ENCODE measurements around the gene ADNP. TPM values are rescaled to one million over a fixed set of nuclear protein-coding genes. Genes with fewer than 3 reads are reported as not detected.
A peak's percentile ranks its signal among the peaks of the same experiment; 100 is the strongest.

Gene ADNP
- total RNA-seq, 1 donor from 2014 or later: 60.2 TPM

DNA sequence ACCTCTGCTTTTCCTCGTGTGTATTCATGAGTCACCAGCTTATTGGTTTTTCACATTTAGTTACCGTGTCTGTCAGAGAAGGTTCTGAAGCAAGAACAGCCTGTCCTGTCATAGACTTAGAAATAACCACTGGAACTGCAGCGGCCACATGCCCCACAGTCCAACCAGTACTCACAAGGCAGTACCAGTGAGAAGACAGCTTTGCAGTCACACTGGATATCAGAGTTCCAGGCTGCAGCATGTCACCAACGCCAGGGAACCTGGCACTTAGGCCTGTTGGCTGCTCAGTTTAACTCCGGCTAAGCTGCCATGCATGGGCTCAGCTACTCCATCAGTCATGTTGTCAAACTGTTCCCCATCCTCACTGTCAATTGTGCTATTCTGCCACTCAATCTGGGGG, 40.1 kb downstream of the ADNP start:
- Mint-ChIP-seq H3K4me1 (ENCODE audit: low read depth) (no peaks in the 10 kb centered on the region), H3K27me3 (ENCODE audit: low read depth) (no peaks in the 10 kb centered on the region), H3K36me3 (ENCODE audit: low read depth) (peaks cover 39% of the 10 kb centered on the region), H3K9me3 (ENCODE audit: low read depth) (no peaks in the 10 kb centered on the region), H3K27ac (ENCODE audit: unreplicated experiment) (no peak overlapping the region), H3K4me3 (ENCODE audit: unreplicated experiment) (no peak overlapping the region)
- TF ChIP-seq, protein P1, sequence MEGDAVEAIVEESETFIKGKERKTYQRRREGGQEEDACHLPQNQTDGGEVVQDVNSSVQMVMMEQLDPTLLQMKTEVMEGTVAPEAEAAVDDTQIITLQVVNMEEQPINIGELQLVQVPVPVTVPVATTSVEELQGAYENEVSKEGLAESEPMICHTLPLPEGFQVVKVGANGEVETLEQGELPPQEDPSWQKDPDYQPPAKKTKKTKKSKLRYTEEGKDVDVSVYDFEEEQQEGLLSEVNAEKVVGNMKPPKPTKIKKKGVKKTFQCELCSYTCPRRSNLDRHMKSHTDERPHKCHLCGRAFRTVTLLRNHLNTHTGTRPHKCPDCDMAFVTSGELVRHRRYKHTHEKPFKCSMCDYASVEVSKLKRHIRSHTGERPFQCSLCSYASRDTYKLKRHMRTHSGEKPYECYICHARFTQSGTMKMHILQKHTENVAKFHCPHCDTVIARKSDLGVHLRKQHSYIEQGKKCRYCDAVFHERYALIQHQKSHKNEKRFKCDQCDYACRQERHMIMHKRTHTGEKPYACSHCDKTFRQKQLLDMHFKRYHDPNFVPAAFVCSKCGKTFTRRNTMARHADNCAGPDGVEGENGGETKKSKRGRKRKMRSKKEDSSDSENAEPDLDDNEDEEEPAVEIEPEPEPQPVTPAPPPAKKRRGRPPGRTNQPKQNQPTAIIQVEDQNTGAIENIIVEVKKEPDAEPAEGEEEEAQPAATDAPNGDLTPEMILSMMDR (IDR thresholded peaks at IDR 0.05): no peak
- no peak for DNase-seq (ENCODE audit: low spot score)

DNA sequence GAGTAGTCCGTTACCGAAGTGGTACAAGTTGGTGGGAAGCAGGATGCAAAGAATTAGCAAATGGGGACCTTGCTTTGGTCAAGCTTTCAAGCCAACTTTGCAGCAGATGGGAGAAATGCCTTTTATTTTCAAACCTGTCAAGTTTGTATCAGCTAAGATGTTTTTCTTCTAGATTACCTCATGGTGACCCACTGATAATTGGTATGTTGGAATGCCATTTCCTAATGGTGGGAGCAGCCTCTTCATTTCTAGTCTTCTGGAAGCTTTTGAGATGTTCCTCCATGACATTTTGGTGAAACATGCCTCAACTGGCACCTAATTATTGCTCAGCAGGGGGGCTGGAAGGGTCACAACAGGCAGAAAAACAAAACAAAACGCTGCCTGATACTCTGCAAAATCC, 43.7 kb downstream of the ADNP start:
- peaks cover 27% of the 10 kb centered on the region for H3K36me3 Mint-ChIP-seq (ENCODE audit: low read depth)
- H3K4me1 Mint-ChIP-seq (ENCODE audit: low read depth): no peaks in the 10 kb centered on the region
- DNase-seq (ENCODE audit: low spot score): no peak
- TF ChIP-seq, protein P1 (IDR thresholded peaks at IDR 0.05): no peak
- H3K4me3 Mint-ChIP-seq (ENCODE audit: unreplicated experiment): no peak overlapping the region
- H3K27ac Mint-ChIP-seq (ENCODE audit: unreplicated experiment): no peak overlapping the region
- no peaks in the 10 kb centered on the region for H3K27me3 Mint-ChIP-seq (ENCODE audit: low read depth)
- H3K9me3 Mint-ChIP-seq (ENCODE audit: low read depth): peaks cover 5% of the 10 kb centered on the region

DNA sequence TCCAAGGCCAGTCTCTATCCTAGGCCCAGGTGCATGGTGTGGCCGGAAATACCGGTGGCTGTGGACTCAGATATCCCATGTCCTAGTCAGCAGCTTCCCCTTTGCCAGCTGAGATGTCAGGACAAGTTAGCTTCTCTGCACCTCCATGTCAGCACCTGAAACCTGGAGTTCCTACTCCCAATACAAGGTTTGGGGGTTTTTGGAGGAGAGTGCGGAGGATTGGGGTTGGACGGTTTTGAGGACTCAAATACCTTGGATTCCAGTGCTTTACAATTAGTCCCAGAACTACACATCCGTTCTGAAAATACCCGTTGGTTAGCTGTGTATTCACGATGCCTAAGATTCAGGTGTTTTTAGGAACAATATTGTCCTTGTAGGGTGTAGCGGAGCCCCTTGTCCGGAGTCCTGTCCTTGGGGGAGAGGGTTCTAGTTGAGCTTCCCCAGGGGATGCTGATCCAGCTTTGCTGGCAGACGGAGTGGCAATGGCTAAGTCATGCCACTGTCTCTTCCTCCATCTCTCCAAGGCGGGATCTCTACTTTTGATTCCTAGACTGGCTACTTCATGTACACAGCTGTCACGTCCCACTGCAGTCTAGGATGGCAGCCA, 45.0 kb downstream of the ADNP start:
- Mint-ChIP-seq H3K4me1 (ENCODE audit: low read depth) (no peaks in the 10 kb centered on the region), H3K27me3 (ENCODE audit: low read depth) (no peaks in the 10 kb centered on the region), H3K36me3 (ENCODE audit: low read depth) (peaks cover 15% of the 10 kb centered on the region), H3K4me3 (ENCODE audit: unreplicated experiment) (no peak overlapping the region), H3K9me3 (ENCODE audit: low read depth) (peaks cover 5% of the 10 kb centered on the region), H3K27ac (ENCODE audit: unreplicated experiment) (no peak overlapping the region)
- TF ChIP-seq, protein P1 (IDR thresholded peaks at IDR 0.05): no peak
- no peak for DNase-seq (ENCODE audit: low spot score)

DNA sequence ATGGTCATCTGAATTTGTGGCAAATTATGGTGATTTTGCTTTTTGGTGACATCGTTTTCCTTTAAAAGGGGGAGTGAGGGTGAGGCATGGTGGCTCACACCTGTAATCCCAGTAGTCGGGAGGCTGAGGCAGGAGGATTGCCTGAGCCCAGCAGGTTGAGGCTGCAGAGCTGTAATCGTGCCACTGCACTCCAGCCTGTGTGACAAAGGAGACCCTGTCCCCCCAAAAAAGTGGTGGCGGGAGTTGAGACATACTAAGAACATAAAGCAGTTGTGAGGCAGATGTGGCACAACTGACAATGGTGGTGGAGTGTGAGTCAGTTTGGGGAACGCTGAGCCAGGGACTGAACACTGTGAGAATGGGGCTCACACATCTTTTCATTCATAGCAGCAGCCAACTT, 45.5 kb downstream of the ADNP start:
- H3K27ac Mint-ChIP-seq (ENCODE audit: unreplicated experiment): no peak overlapping the region
- TF ChIP-seq, protein P1 (IDR thresholded peaks at IDR 0.05): no peak
- no peak overlapping the region for H3K4me3 Mint-ChIP-seq (ENCODE audit: unreplicated experiment)
- no peak for DNase-seq (ENCODE audit: low spot score)
- no peaks in the 10 kb centered on the region for H3K27me3 Mint-ChIP-seq (ENCODE audit: low read depth)
- H3K36me3 Mint-ChIP-seq (ENCODE audit: low read depth): peaks cover 15% of the 10 kb centered on the region
- H3K4me1 Mint-ChIP-seq (ENCODE audit: low read depth): no peaks in the 10 kb centered on the region
- H3K9me3 Mint-ChIP-seq (ENCODE audit: low read depth): peaks cover 5% of the 10 kb centered on the region

DNA sequence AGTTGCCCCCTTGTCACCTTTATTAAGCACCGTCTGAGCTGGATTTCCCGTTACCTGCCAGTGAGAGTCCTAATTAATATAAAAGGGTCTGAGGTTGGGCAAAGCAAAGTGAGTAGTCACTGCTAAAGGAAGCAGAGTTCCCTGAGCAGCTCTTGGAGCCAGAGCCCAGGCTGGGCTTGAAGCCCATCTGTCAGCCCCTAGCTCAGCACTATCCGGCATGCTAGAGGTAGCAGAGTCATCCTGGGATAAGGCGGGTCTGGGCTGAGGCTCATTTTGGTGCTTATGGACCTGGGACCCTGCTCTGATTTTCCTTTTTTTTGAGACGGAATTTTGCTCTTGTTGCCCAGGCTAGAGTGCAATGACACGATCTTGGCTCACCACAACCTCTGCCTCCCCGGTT, 46.2 kb downstream of the ADNP start:
- peaks cover 5% of the 10 kb centered on the region for H3K9me3 Mint-ChIP-seq (ENCODE audit: low read depth)
- no peak overlapping the region for H3K4me3 Mint-ChIP-seq (ENCODE audit: unreplicated experiment)
- H3K4me1 Mint-ChIP-seq (ENCODE audit: low read depth): no peaks in the 10 kb centered on the region
- H3K27me3 Mint-ChIP-seq (ENCODE audit: low read depth): no peaks in the 10 kb centered on the region
- TF ChIP-seq, protein P1 (IDR thresholded peaks at IDR 0.05): no peak
- H3K27ac Mint-ChIP-seq (ENCODE audit: unreplicated experiment): no peak overlapping the region
- peak; percentile 22 for DNase-seq (ENCODE audit: low spot score)
- H3K36me3 Mint-ChIP-seq (ENCODE audit: low read depth): peaks cover 14% of the 10 kb centered on the region

Measured in chondrocyte (in vitro differentiated cells).